GM10266 (cell line): ENCODE data around the gene TPRN.

ENCODE experiments used
- DNase-seq: peaks from one replicate; pipeline ENCODE4 v3.0.0; 2012; ENCODE audit errors: extremely low spot score
- TF ChIP-seq, protein P1 (sequence below): IDR thresholded peaks from 2 replicates; pipeline ENCODE4 v1.5.1; 2012; ENCODE audit warnings: mild to moderate bottlenecking, low read depth; ENCODE audit not compliant: control insufficient read depth, insufficient read depth; ENCODE audit errors: missing control alignments

TPRN gene

DNA sequence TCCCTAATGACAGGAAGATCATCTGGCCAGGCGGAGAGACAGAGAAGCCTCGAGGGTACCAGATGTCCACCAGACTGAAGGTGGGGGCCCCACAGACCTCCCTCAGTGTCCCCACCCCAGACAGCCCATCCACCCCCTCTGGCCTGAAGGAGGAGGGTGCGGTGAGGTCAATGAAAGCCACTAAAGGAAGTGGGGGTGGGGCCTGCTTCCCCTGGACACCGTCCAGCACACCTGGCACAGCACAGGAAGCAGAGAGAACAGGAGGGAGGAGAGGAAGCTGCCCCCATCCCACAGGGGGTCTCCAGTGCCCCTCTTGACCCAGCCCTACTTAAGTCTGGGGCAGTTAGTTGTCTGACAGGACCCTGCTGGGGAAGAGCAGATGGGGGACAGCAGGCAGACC, 41.9 kb downstream of the TPRN start:
- no peak for DNase-seq

DNA sequence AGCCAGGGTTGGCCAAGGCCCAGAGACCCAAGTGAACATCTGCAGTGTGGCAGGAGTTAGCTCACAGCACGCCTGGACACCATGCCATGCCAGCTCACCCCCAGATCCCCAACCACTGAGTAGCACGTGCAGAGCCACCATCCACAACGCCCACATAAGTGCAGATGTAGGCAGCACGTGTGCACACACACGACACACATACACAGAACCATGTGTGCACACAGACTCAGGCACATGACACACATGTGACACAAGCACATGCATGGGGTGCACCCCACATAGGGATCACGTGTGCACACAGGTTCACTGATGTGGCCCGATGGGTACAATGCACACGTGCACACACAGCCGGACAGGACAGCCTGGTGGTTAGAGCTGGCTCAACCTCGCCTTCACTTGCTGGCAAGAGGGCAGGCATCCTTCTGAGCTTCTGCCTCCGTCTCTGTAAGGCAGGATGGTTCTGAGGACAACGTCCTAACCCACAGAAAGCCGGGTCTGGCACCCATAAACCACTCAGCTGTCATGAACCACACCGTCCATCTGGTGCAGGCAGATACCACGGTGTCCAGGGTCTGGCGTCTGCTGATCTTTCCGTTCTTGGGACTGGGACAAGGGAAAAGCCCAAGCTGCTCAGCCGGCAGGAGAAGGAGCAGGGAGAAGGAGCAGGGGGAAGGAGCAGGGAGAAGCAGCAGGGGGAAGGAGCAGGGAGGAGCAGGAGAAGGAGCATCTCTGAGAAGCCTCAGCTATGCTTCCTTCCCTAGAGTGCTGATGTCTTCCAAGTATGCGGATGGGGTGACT, 42.7 kb downstream of the TPRN start:
- no peak for DNase-seq
- TF ChIP-seq, protein P1, sequence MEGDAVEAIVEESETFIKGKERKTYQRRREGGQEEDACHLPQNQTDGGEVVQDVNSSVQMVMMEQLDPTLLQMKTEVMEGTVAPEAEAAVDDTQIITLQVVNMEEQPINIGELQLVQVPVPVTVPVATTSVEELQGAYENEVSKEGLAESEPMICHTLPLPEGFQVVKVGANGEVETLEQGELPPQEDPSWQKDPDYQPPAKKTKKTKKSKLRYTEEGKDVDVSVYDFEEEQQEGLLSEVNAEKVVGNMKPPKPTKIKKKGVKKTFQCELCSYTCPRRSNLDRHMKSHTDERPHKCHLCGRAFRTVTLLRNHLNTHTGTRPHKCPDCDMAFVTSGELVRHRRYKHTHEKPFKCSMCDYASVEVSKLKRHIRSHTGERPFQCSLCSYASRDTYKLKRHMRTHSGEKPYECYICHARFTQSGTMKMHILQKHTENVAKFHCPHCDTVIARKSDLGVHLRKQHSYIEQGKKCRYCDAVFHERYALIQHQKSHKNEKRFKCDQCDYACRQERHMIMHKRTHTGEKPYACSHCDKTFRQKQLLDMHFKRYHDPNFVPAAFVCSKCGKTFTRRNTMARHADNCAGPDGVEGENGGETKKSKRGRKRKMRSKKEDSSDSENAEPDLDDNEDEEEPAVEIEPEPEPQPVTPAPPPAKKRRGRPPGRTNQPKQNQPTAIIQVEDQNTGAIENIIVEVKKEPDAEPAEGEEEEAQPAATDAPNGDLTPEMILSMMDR = no peak

More for the DNA sequence above, 41.9 kb downstream of the TPRN start:
- TF ChIP-seq, protein P1 = no peak

DNA sequence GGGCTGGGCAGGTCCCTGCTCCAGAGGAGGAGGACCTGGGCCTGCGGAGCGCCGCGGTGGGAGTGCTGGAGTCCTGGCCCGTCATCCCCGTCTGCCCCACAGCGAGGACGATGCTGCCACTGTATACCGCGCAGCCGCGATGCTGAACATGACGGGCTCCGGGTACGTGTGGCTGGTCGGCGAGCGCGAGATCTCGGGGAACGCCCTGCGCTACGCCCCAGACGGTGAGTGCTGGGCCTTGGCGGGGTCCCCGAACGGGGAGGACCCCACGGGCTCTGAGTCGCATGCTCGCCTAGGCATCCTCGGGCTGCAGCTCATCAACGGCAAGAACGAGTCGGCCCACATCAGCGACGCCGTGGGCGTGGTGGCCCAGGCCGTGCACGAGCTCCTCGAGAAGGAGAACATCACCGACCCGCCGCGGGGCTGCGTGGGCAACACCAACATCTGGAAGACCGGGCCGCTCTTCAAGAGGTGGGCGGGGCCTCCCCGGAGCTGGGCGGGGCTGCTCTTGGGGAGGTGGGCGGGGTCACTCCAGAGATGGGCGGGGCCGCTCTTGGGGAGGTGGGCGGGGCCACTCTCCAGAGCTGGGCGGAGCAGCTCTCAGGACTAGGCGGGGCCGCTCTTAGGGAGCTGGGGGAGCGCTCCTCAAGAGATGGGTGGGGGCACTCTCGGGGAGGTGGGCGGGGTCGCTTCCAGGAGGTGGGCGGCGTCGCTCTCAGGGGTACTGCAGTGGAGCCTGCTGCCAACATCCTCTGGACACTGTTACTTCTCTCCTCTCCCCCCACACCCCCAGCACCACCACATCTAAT, 43.8 kb downstream of the TPRN start:
- TF ChIP-seq, protein P1 = no peak
- peak; percentile 84 for DNase-seq

DNA sequence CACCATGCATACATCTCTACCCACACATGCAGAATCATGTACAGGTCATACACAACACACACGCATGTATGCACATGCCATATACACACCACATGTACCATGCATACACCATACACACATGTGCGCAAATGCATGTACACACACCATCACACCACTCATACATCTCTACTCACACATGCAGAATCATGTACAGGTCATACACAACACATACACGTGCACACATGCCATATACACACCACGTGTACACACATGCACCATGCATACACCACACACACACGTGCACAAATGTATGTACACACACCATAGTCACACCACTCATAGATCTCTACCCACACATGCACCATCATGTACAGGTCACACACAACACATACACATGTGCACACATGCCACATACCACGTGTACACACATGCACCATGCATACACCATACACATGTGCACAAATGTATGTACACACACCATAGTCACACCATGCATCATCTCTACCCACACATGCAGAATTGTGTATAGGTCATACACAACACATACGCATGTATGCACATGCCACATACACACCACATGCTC, 47.6 kb downstream of the TPRN start:
- TF ChIP-seq, protein P1 = no peak
- no peak for DNase-seq

DNA sequence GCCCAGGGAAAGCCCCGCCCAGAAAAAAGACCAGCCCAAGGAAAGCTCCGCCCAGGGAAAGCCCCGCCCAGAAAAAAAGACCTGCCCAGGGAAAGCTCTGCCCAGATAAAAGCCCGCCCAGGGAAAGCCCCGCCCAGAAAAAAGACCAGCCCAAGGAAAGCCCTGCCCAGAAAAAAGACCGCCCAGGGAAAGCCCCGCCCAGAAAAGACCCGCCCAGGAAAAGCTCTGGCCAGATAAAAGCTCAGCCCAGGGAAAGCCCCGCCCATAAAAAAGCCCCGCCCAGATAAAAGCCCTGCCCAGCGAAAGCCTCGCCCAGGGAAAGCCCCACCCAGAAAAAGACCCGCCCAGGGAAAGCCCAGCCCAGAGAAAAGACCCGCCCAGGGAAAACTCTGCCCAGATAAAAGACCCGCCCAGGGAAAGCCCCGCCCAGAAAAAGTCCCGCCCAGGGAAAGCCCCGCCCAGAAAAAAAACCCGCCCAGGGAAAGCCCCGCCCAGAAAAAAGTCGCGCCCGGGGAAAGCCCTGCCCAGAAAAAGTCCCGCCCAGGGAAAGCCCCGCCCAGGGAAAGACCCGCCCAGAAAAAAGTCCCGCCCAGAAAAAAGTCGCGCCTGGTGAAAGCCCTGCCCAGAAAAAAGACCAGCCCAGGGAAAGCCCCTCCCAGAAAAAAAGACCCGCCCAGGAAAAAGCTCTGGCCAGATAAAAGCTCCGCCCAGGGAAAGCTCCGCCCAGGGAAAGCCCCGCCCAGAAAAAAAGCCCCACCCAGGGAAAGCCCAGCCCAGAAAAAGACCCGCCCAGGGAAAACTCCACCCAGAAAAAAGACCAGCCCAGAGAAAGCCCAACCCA, 49.7 kb downstream of the TPRN start:
- TF ChIP-seq, protein P1 = no peak
- peak; percentile 94 for DNase-seq

DNA sequence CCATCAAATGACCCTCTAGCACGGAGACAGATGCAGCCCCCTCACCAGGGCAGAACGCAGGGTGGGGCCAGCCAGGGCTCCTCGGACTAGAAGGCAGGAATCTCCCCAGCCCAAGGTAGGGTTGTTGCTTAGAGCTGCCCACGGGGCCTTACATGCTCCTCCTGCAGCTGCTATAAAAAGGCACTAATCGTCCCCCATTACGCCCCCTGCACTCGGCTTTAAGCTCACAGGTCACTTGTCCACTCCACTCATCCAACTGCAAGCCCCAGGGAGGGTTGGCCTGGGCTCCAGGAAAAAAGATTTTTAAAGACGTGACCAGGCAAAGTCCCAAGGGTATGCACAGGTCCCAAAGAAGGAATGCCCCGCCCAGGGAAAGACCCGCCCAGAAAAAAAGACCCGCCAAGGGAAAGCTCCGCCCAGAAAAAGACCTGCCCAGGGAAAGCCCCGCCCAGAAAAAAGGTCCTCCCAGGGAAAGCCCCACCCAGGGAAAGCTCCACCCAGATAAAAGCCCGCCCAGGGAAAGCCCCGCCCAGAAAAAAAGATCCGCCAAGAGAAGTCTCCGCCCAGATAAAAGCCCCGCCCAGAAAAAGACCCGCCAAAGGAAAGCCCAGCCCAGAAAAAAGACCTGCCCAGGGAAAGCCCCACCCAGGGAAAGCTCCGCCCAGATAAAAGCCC, 50.5 kb downstream of the TPRN start:
- peak; percentile 92 for DNase-seq
- TF ChIP-seq, protein P1 = no peak
